OCI-LY3 (cell line): Measurements from ENCODE around the gene PACRG.

ENCODE experiments used
- CTCF ChIP-seq: fragments of 200-600, 300-600 bp; sonication (generic); IDR thresholded peaks from 2 replicates; pipeline ENCODE4 v1.5.1; 2014; ENCODE audit warnings: antibody characterized with exemption, low read length, low read depth
- EZH2phosphoT487 ChIP-seq: fragments of 200-600 bp; shearing (Covaris generic); IDR thresholded peaks from 2 replicates; pipeline ENCODE4 v1.6.1; 2018; ENCODE audit warnings: antibody characterized with exemption, mixed run types, low read depth

- TF ChIP-seq CTCF (no peak), EZH2phosphoT487 (no peak)
Observed at GRCh38 chr6:163318071-163318786, 590.5 kb downstream of the PACRG start.
